ENCODE data around the gene MKNK2. TPM values are rescaled to one million over a fixed set of nuclear protein-coding genes. Genes with fewer than 3 reads are reported as not detected.

The MKNK2 gene
- total RNA-seq, 1 experiment from 2014 or later = 240 TPM

DNA sequence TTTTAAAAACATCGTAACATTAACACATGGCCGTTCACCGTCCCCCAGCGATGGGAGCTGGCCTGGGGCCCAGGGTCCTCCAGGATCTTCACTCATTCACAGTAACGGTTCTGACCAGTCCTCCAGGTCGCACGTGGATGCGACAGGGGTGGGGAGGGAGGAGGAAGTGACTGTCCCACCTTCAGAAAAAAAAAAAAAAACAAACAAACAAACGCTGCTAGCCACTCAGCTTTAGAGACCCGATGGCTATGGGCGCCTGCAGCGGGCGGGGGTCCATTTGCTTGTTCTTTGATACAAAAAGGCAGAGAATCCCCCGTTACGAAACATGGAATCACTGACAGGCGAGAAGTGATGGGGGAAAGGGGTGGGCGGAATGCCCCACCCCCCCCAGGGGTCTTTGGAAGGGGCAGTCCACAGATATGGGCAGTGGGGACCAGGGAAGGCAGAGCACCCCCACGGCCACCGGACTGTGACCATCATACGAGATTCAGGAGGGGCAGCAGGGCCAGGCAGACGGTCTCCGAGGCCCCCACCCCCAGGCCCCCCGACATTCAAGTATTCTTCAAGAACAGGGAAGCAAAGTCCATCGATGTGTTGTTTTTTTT, 13.3 kb downstream of the MKNK2 start:
- POLR2A ChIA-PET = no interaction called here

DNA sequence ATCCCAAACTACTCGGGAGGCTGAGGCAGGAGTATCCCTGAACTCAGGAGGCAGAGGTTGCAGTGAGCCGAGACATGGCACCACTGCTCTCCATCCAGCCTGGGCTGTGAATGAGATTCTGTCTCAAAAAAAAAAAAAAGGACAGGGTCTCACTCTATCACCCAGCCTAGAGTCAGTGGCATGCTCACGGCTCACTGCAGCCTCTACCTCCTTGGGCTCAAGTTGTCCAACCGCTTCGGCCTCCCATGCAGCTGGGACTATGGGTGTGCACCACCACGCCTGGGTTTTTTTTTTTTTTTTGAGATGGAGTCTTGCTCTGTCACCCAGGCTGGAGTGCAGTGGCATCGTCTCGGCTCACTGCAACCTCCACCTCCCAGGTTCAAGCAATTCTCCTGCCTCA, 14.6 kb downstream of the MKNK2 start:
- no TSS peak for BruUV-seq (replicated peaks)
- no peak for ATAC-seq
- in situ Hi-C loops (cut with HindIII; ENCODE audit: low pct_unique_long_range_greater_than_20kb, low sequenced_read_pairs) = no loop called here
- no peaks in the 10 kb centered on the region; the same call in 1 of the 2 replicates for H3K36me3 ChIP-seq (ENCODE audit: control insufficient read depth, insufficient read depth, low read length)
- ChIA-PET CTCF (no interaction called here), POLR2A (no interaction called here)
- TF ChIP-seq SIN3A (IDR thresholded peaks at IDR 0.05; ENCODE audit: borderline replicate concordance, insufficient read depth, low read depth, low read length) (no peak), POLR2AphosphoS5 (IDR thresholded peaks at IDR 0.05; ENCODE audit: low read depth, low read length) (peak; percentile 26; the same call in 1 of the 2 replicates)
- H3K27me3 ChIP-seq (ENCODE audit: control insufficient read depth, insufficient read depth, low read length) = no peaks in the 10 kb centered on the region
- intact Hi-C loops (cut with micrococcal nuclease; ENCODE audit: unreplicated experiment) = no loop called here
- no peak for DNase-seq (ENCODE audit: low read depth, low spot score)
- no peaks in the 10 kb centered on the region for H3K9me3 ChIP-seq (ENCODE audit: control insufficient read depth, insufficient read depth, low read depth, low read length)
- no peak overlapping the region for H3K27ac ChIP-seq (ENCODE audit: low read length)
- peaks cover 22% of the 10 kb centered on the region for H3K4me1 ChIP-seq (ENCODE audit: control insufficient read depth, insufficient read depth, low read length)
- H3K4me3 ChIP-seq (ENCODE audit: low read depth in 2 of 2, low read length in 2 of 2) = no peak overlapping the region

More for the DNA sequence above, 13.3 kb downstream of the MKNK2 start:
- H3K4me1 ChIP-seq (ENCODE audit: control insufficient read depth, insufficient read depth, low read length) = peaks cover 24% of the 10 kb centered on the region
- no peaks in the 10 kb centered on the region for H3K27me3 ChIP-seq (ENCODE audit: control insufficient read depth, insufficient read depth, low read length)
- H3K4me3 ChIP-seq (ENCODE audit: low read depth in 2 of 2, low read length in 2 of 2) = no peak overlapping the region
- TSS peak; percentile 91 for BruUV-seq (replicated peaks)
- H3K36me3 ChIP-seq (ENCODE audit: control insufficient read depth, insufficient read depth, low read length) = no peaks in the 10 kb centered on the region; the same call in 1 of the 2 replicates
- CTCF ChIA-PET = no interaction called here
- TF ChIP-seq, protein P1, sequence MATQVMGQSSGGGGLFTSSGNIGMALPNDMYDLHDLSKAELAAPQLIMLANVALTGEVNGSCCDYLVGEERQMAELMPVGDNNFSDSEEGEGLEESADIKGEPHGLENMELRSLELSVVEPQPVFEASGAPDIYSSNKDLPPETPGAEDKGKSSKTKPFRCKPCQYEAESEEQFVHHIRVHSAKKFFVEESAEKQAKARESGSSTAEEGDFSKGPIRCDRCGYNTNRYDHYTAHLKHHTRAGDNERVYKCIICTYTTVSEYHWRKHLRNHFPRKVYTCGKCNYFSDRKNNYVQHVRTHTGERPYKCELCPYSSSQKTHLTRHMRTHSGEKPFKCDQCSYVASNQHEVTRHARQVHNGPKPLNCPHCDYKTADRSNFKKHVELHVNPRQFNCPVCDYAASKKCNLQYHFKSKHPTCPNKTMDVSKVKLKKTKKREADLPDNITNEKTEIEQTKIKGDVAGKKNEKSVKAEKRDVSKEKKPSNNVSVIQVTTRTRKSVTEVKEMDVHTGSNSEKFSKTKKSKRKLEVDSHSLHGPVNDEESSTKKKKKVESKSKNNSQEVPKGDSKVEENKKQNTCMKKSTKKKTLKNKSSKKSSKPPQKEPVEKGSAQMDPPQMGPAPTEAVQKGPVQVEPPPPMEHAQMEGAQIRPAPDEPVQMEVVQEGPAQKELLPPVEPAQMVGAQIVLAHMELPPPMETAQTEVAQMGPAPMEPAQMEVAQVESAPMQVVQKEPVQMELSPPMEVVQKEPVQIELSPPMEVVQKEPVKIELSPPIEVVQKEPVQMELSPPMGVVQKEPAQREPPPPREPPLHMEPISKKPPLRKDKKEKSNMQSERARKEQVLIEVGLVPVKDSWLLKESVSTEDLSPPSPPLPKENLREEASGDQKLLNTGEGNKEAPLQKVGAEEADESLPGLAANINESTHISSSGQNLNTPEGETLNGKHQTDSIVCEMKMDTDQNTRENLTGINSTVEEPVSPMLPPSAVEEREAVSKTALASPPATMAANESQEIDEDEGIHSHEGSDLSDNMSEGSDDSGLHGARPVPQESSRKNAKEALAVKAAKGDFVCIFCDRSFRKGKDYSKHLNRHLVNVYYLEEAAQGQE (IDR thresholded peaks at IDR 0.05; ENCODE audit: insufficient read depth in 1 of 2, low read depth in 2 of 2, low read length in 1 of 2) = no peak
- TF ChIP-seq TCF7L2 (IDR thresholded peaks at IDR 0.05; ENCODE audit: low read depth, low read length) = no peak
- TF ChIP-seq, protein P2, sequence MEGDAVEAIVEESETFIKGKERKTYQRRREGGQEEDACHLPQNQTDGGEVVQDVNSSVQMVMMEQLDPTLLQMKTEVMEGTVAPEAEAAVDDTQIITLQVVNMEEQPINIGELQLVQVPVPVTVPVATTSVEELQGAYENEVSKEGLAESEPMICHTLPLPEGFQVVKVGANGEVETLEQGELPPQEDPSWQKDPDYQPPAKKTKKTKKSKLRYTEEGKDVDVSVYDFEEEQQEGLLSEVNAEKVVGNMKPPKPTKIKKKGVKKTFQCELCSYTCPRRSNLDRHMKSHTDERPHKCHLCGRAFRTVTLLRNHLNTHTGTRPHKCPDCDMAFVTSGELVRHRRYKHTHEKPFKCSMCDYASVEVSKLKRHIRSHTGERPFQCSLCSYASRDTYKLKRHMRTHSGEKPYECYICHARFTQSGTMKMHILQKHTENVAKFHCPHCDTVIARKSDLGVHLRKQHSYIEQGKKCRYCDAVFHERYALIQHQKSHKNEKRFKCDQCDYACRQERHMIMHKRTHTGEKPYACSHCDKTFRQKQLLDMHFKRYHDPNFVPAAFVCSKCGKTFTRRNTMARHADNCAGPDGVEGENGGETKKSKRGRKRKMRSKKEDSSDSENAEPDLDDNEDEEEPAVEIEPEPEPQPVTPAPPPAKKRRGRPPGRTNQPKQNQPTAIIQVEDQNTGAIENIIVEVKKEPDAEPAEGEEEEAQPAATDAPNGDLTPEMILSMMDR (IDR thresholded peaks at IDR 0.05) = no peak
- no peak for TF ChIP-seq POLR2AphosphoS5 (IDR thresholded peaks at IDR 0.05; ENCODE audit: low read depth, low read length)
- no peak for TF ChIP-seq SIN3A (IDR thresholded peaks at IDR 0.05; ENCODE audit: borderline replicate concordance, insufficient read depth, low read depth, low read length)
- ATAC-seq (no peak), DNase-seq (ENCODE audit: low read depth, low spot score) (no peak)
- intact Hi-C loops (cut with micrococcal nuclease; ENCODE audit: unreplicated experiment) = no loop called here
- H3K9me3 ChIP-seq (ENCODE audit: control insufficient read depth, insufficient read depth, low read depth, low read length) = no peaks in the 10 kb centered on the region
- in situ Hi-C loops (cut with HindIII; ENCODE audit: low pct_unique_long_range_greater_than_20kb, low sequenced_read_pairs) = no loop called here
- H3K27ac ChIP-seq (ENCODE audit: low read length) = no peak overlapping the region

DNA sequence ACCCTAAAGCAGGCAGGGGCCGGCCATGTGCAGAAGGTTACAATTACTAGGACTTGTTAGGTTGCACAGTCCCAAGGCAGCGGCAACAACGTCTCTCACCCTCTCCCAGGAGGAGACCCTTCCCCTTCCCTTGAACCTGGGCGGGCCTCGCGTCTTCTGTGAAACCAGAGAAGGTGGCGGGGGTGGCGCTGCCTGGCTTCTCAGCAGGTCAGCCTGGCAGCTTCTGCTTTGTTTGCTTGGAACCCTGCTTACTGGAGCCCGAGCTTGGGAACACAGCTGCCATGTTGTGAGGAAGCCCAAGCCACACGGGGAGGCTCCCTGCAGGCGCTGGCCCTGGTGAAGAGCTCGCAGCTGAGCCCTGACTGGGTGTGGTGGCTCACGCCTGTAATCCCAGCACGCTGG, 15.5 kb downstream of the MKNK2 start:
- TF ChIP-seq, protein P2 (IDR thresholded peaks at IDR 0.05) = no peak
- TF ChIP-seq SIN3A (IDR thresholded peaks at IDR 0.05; ENCODE audit: borderline replicate concordance, insufficient read depth, low read depth, low read length) (no peak), TCF7L2 (IDR thresholded peaks at IDR 0.05; ENCODE audit: low read depth, low read length) (no peak), POLR2AphosphoS5 (IDR thresholded peaks at IDR 0.05; ENCODE audit: low read depth, low read length) (no peak)
- TF ChIP-seq, protein P1 (IDR thresholded peaks at IDR 0.05; ENCODE audit: insufficient read depth in 1 of 2, low read depth in 2 of 2, low read length in 1 of 2) = no peak
- DNase-seq (ENCODE audit: low read depth, low spot score) (no peak), ATAC-seq (no peak)
- H3K27me3 ChIP-seq (ENCODE audit: control insufficient read depth, insufficient read depth, low read length) = no peaks in the 10 kb centered on the region
- peaks cover 15% of the 10 kb centered on the region for H3K4me1 ChIP-seq (ENCODE audit: control insufficient read depth, insufficient read depth, low read length)
- H3K36me3 ChIP-seq (ENCODE audit: control insufficient read depth, insufficient read depth, low read length) = no peaks in the 10 kb centered on the region
- no peaks in the 10 kb centered on the region for H3K9me3 ChIP-seq (ENCODE audit: control insufficient read depth, insufficient read depth, low read depth, low read length)
- ChIA-PET CTCF (no interaction called here), POLR2A (interaction anchor here (0.6 kb wide), 1 partner anchor 273 kb away, joined by 5 read pairs; the partner anchor contains the start of gene LINGO3)
- in situ Hi-C loops (cut with HindIII; ENCODE audit: low pct_unique_long_range_greater_than_20kb, low sequenced_read_pairs) (no loop called here), intact Hi-C loops (cut with micrococcal nuclease; ENCODE audit: unreplicated experiment) (no loop called here)
- no peak overlapping the region for H3K27ac ChIP-seq (ENCODE audit: low read length)
- no peak overlapping the region for H3K4me3 ChIP-seq (ENCODE audit: low read depth in 2 of 2, low read length in 2 of 2)
- no TSS peak for BruUV-seq (replicated peaks)

Data from Panc1 (cell line).